Activated T-helper 17 cell treated with anti-CD3 and anti-CD28 coated beads, Interleukin-2, amount 50 U/mL, for 72 hours (primary cell): Measurements from ENCODE around the gene HELZ2. TPM values are rescaled to one million over a fixed set of nuclear protein-coding genes. Genes with fewer than 3 reads are reported as not detected.
"Not testable (repeated sequence)": the region's sequence is repeated elsewhere in the genome, so short reads cannot be mapped to it uniquely, and the experiment has no call there.

Source experiments
- ATAC-seq: fragments of 150-1000 bp; cut with Tn5 transposase; replicated peaks from 2 replicates; pipeline ENCODE4 v1.10.0; 2021; ENCODE audit warnings: mild to moderate bottlenecking, moderate library complexity
- H3K27ac Mint-ChIP-seq: one replicate; pipeline ENCODE4 v1.8.0; 2022; ENCODE audit warnings: mixed read lengths
- H3K27me3 Mint-ChIP-seq: one replicate; pipeline ENCODE4 v1.8.0; 2022; ENCODE audit warnings: mixed read lengths
- H3K36me3 Mint-ChIP-seq: one replicate; pipeline ENCODE4 v1.8.0; 2022; ENCODE audit warnings: low read depth, mild to moderate bottlenecking, mixed read lengths
- H3K4me1 Mint-ChIP-seq: one replicate; pipeline ENCODE4 v1.8.0; 2022; ENCODE audit warnings: mixed read lengths
- H3K4me3 Mint-ChIP-seq: one replicate; pipeline ENCODE4 v1.8.0; 2022; ENCODE audit warnings: mild to moderate bottlenecking, mixed read lengths
- H3K9me3 Mint-ChIP-seq: one replicate; pipeline ENCODE4 v1.8.0; 2022; ENCODE audit warnings: mixed read lengths
- total RNA-seq, 2 donors: library from RNA; stranded (reverse); gene quantifications; one replicate each; pipeline ENCODE4 v1.2.3, GENCODE V29; 2022

HELZ2 gene
- total RNA-seq, 2 donors from 2014 or later = 8.2 to 12.6 TPM

DNA sequence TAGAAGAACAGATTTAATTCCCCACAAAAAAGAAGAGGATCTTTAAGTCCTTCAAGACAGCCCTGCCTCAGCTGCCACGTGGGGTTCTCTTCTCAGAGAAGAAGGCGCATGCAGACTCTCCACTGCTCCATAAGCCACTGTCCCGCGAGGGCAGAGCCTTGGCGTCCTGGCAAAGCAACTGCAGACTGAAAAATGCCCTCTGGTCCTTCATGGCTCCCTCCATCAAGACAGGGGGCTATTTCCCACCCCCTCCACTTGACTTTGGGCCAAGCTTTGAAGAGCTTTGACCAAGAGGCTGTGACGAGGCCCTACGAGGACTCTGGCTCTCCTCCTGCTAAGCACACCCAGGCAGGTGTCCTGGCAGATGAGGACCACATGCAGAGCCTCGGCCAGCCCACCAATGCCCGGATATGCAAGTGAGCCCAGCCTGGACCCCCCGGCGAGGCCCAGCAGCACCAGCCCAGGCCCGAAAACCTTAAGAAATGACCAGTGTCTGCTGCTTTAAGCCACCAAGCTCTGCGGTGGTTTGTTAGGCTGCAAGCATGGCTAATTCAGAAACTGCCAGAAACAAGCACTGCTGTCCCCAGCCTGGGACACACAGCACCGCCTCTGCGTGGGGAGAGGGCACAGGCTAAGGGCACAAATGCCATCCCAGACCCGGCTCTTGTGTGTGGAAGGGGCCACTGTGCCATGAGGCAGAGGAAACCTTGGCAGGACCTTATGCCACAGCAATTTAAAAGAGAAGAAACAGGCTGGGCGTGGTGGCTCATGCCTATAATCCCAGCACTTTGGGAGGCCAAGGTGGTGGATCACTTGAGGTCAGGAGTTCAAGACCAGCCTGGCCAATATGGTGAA lies 36.8 kb upstream of the HELZ2 start:
- no peaks in the 10 kb centered on the region for H3K27me3 Mint-ChIP-seq

DNA sequence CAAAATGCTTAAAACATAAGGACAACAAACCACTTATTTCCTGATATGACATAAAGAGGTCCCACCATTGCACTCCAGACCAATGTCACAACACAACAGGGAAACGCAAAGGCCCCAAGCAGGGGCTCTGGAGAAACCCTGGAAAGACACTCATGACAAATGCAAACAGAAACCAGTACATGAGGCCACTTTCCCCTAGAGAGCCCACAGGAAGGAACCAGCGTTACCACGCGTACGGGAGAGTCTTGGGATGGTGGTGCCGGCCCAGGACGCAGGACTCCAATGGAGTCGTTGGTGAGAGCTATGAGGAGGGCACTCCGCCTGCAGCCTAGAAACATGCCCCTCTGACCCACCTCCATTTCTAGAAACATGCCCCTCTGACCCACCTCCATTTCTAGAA lies 32.6 kb upstream of the HELZ2 start:
- Mint-ChIP-seq H3K4me3 (no peak overlapping the region), H3K9me3 (no peaks in the 10 kb centered on the region), H3K36me3 (peaks cover 35% of the 10 kb centered on the region), H3K4me1 (no peaks in the 10 kb centered on the region), H3K27ac (no peak overlapping the region), H3K27me3 (no peaks in the 10 kb centered on the region)
- no peak for ATAC-seq

More for the DNA sequence above, 36.8 kb upstream of the HELZ2 start:
- no peaks in the 10 kb centered on the region for H3K4me1 Mint-ChIP-seq
- H3K36me3 Mint-ChIP-seq = peaks cover 47% of the 10 kb centered on the region
- H3K4me3 Mint-ChIP-seq = no peak overlapping the region
- H3K9me3 Mint-ChIP-seq = no peaks in the 10 kb centered on the region
- no peak for ATAC-seq
- no peak overlapping the region for H3K27ac Mint-ChIP-seq

DNA sequence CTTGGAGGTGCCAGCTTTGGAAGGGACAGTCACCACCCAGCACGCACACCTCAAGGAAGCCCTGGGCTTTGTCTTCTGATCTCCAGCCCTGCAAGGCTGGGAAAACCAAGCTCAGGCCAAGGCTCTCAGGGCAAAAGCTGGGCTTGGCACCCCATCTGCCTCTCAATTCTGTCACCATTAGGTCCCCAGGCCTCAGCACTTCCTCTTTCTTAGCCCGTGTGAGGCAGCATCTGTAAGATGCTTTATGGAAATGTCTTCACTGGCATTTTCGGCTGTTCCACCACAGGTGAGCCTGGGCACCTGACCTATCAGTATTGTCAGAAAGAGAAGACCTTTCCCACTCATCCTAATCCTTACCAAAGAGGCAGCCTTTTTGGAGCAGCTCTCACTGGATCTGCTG lies 28.3 kb upstream of the HELZ2 start:
- Mint-ChIP-seq H3K4me1 (peaks cover 4% of the 10 kb centered on the region), H3K36me3 (peaks cover 59% of the 10 kb centered on the region), H3K27ac (no peak overlapping the region), H3K4me3 (no peak overlapping the region), H3K9me3 (no peaks in the 10 kb centered on the region), H3K27me3 (no peaks in the 10 kb centered on the region)
- ATAC-seq = no peak

DNA sequence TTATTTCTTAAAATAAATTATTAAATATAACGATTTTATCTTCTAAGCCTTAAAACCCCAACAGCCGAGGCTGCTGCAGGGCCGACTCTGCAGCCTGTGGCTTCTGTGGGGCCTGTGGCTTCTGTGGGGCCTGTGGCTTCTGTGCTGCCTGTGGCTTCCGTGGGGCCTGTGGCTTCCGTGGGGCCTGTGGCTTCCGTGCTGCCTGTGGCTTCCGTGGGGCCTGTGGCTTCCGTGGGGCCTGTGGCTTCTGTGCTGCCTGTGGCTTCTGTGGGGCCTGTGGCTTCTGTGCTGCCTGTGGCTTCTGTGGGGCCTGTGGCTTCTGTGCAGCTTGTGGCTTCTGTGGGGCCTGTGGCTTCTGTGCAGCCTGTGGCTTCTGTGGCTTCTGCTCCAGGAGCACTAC lies 27.6 kb upstream of the HELZ2 start:
- not testable (repeated sequence) for H3K27ac Mint-ChIP-seq, ATAC-seq, H3K4me1 Mint-ChIP-seq, H3K27me3 Mint-ChIP-seq, H3K4me3 Mint-ChIP-seq, H3K9me3 Mint-ChIP-seq
- H3K36me3 Mint-ChIP-seq = peaks cover 65% of the 10 kb centered on the region

DNA sequence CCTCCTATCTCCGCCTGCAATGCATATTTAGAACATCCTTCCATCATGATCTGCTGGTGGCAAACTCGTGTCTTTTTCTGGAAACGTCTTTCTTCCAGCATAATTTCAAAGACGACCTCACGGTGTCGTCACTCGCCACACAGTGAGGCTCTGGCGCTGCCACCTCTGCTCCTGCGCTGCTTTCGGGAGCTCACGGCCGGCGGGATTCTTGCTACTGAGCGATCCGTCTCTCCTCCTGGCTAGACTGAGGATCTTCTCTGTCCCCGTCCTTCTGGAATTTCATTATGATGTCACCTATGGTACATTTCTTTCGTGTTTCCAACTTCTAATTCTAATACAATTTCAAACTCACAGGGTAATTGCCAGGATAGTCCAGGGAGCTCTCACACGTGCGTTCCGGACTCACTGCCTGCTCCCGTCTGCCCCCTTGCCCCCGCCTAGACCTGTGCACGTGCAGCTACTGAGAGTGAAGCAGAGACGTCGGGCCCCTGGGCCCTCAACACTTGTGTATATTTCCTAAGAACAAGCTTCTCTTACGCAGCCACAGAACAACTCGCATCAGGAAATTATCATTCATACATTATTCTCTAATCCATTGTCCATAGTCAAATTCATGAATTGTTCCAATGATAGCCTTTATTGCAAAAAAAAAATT lies 25.5 kb upstream of the HELZ2 start:
- no peak overlapping the region for H3K27ac Mint-ChIP-seq
- ATAC-seq = no peak
- no peak overlapping the region for H3K4me3 Mint-ChIP-seq
- no peaks in the 10 kb centered on the region for H3K9me3 Mint-ChIP-seq
- peaks cover 4% of the 10 kb centered on the region for H3K4me1 Mint-ChIP-seq
- peaks cover 74% of the 10 kb centered on the region for H3K36me3 Mint-ChIP-seq
- no peaks in the 10 kb centered on the region for H3K27me3 Mint-ChIP-seq

DNA sequence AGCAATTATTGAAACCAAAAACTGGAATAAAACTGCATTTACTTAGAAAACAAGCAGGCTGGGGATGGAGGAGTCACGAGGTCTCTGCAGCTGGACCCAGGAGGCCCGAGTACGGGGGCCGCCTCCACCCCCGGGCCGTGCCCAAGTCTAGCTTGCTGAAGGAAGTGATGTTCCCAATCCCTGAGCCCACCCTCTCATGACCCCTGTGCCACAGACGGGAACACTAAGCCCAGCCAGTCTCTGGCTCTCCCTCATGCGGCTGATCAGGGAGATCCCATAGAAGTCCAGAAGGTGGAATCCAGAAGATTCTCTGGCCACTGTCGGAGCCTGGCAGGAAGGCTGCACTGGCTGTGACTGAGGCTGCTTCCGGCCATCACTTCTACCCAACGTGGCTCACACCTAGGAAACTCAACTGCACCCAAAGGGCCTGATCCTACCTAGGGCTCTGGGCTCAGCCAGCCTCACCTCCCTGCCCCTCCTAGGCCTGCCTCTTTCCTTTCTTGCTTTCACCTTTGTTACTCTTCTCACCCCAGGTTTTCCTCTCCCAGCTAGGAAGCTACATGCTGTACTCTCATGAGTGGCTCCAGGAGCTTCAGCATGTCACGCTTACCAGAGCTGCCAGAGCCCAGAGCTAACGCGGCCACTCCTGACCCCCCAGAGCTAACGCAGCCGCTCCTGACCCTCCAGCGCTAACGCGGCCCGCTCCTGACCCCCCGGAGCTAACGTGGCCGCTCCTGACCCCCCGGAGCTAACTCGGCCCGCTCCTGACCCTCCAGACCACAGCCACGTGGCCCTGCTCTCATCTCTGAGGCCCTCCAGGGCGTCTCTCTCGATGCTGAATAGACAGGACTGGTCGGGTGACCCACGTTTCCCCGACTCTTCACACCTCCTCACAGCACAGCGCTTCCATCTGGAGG lies 24.7 kb upstream of the HELZ2 start:
- Mint-ChIP-seq H3K27ac (no peak overlapping the region), H3K4me3 (no peak overlapping the region), H3K27me3 (no peaks in the 10 kb centered on the region), H3K4me1 (peaks cover 4% of the 10 kb centered on the region), H3K9me3 (no peaks in the 10 kb centered on the region), H3K36me3 (peaks cover 76% of the 10 kb centered on the region)
- no peak for ATAC-seq

DNA sequence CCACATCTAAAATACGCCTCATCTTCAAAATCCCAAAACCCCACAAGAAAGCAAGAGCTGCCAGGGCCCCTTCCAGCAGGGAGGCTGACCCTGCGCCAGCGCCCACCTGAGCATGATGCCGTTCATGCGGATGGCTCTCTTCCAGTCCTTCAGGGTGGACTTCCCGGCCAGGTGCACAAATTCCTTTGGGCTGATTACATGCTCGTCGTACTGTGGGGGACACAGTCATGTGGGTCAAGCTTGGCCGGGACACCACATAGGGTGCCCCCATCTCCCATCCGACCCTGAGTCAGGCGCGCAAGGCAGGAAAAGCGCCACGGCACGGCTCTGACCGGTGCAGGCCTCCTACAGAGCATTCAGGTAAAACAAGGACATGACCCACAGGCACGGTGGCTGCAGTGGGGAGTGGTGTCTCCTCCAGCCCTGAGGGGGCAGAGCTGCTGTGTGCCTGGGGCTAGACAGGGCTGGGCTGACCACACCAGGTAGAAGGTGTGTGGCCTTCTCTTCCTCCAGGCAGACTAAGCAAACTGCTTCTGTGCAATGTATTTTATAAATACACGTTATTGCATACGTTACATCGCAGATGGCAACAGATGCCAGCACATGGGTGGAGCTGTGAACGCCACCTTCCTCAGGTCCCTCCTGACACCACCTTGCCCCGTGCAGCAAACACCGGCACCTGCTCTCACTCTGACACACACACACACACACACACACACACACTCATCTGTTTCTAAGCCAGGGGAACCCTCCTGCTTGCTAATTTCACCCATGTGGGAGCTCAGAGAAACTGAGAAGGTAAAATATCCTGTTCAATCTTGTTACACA lies 23.8 kb upstream of the HELZ2 start:
- Mint-ChIP-seq H3K36me3 (peaks cover 76% of the 10 kb centered on the region), H3K27me3 (no peaks in the 10 kb centered on the region), H3K9me3 (no peaks in the 10 kb centered on the region), H3K27ac (no peak overlapping the region), H3K4me1 (peaks cover 4% of the 10 kb centered on the region), H3K4me3 (no peak overlapping the region)
- ATAC-seq = no peak

DNA sequence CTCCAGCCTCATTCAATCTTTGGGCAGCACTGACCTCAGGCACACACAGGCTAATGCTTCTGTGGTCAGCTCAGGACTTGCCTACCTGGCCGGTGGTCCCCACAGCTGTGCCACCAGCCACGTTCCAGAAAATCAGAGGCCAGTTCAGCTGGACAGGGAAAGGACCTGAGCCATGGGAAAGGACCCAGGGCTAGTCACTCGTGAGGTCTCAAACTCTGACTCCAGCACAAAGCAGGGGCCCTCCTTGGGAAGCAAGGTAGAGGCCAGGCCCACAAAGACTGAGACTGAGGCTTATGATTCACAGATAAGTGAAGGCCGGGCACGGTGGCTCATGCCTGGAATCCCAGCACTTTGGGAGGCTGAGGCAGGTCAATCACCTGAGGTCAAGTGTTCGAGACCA lies 22.4 kb upstream of the HELZ2 start:
- Mint-ChIP-seq H3K4me1 (peaks cover 4% of the 10 kb centered on the region), H3K27me3 (no peaks in the 10 kb centered on the region), H3K9me3 (no peaks in the 10 kb centered on the region), H3K4me3 (no peak overlapping the region), H3K36me3 (peaks cover 70% of the 10 kb centered on the region), H3K27ac (no peak overlapping the region)
- no peak for ATAC-seq

DNA sequence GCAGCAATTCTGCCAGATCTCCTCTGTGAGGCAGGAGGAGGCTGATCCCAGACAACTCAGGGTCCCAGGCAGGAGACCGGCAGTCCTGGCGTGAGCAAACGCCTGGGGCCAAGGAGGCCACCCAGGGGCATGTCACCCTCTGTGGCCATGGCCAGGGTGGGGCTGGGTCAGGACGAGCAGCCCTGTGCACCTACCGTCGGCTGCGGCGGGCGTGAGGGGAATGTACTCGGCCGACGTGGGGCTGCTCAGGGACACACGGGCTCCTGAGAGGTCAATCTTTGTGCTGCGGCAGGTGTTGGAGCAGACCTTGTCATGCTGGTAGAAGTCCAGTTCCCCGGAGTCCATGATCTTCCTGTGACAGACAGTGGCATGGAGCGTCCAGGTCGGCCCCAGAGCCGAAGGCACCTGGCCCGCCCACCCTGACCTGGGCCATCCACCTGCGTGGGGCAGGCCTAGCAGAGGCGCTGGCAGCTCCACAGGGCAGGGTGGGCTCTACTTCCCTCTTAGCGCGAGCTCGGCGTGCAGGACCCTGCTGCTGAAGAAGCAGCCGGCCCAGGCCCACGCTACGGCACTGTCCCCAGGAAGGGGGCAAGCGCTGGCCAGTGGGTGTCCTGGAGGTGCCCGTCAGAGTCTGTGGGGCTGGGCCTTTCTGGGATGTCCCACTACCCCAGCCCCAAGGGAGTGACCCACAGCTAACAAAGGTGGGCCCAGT lies 21.5 kb upstream of the HELZ2 start:
- H3K27me3 Mint-ChIP-seq = no peaks in the 10 kb centered on the region
- H3K27ac Mint-ChIP-seq = no peak overlapping the region
- no peak for ATAC-seq
- no peaks in the 10 kb centered on the region for H3K9me3 Mint-ChIP-seq
- H3K4me3 Mint-ChIP-seq = no peak overlapping the region
- peaks cover 4% of the 10 kb centered on the region for H3K4me1 Mint-ChIP-seq
- H3K36me3 Mint-ChIP-seq = peaks cover 74% of the 10 kb centered on the region

DNA sequence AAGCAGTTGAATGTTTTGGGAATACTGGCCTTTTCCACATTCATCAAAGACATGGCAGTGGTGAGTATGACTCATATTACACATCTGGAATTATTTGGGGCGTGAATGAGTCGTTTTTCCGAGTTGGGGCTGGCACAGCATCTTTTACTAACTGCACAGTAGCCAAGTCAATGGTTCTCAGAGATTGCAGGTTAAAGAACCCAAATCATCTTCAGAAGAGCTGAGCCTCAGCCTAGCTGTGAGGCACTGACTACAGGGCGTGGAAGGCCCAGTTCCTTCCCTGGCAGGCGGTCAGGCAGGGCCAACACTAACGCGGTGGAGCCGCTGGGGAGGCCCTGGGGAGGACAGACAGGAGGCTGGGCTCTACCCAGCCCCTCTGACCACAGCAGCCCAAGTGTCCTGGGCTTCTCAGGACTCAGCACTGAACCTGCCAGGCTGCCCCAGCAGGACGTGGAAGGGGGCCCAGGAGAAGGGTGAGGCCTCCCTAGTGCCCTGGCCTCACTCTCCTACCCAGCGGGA lies 20.1 kb upstream of the HELZ2 start:
- no peaks in the 10 kb centered on the region for H3K4me1 Mint-ChIP-seq
- no peak overlapping the region for H3K4me3 Mint-ChIP-seq
- H3K36me3 Mint-ChIP-seq = peaks cover 80% of the 10 kb centered on the region
- H3K27ac Mint-ChIP-seq = no peak overlapping the region
- H3K9me3 Mint-ChIP-seq = no peaks in the 10 kb centered on the region
- H3K27me3 Mint-ChIP-seq = no peaks in the 10 kb centered on the region
- no peak for ATAC-seq

DNA sequence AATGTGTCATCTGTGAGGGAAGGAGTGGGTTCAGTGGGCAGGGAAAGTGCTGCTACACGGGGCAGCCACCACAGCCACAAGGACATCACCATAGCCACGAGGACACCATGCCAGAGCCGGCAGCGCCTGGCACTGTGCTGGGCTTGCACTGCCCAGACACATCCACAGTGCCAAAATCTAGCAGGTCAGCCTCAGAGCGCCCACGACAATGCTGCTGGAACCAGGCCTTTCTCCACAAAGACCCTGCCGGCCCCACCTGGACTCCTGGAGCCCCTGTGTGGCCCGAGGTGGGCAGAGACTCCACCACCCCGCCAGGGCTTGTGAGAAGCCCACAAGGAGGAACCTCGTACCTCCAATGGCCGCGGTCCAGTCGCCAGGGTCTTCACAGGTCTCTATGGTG lies 18.6 kb upstream of the HELZ2 start:
- no peak overlapping the region for H3K27ac Mint-ChIP-seq
- no peak overlapping the region for H3K4me3 Mint-ChIP-seq
- H3K36me3 Mint-ChIP-seq = peaks cover 74% of the 10 kb centered on the region
- no peak for ATAC-seq
- H3K27me3 Mint-ChIP-seq = no peaks in the 10 kb centered on the region
- peaks cover 3% of the 10 kb centered on the region for H3K4me1 Mint-ChIP-seq
- no peaks in the 10 kb centered on the region for H3K9me3 Mint-ChIP-seq

DNA sequence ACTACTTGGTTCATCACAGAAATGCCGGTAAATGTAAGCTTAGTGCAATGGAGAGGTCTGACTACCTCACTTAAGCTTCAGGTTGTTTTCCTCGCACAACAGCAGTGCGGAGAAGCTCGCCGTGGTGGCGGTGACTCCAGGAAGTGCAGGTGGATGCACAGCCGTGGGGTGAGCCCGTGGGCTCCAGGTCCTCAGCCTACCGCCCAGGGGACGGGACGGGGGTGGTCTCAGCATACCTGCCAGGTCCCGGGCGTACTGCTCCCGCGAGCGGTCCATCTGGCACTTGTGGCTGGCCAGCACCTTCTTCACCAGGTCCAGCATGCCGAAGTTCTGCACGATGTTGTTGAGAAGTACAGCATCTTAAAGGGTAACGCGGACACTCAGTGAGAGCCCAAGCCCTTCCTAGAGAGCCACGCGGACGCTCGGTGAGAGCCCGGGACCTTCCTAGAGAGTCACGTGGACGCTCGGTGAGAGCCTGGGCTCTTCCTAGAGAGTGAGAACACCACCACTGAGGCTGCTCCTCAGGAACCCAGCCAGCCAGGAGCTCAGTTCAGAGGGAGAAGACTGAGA lies 17.8 kb upstream of the HELZ2 start:
- no peaks in the 10 kb centered on the region for H3K27me3 Mint-ChIP-seq
- ATAC-seq = no peak
- no peak overlapping the region for H3K27ac Mint-ChIP-seq
- no peaks in the 10 kb centered on the region for H3K9me3 Mint-ChIP-seq
- H3K4me1 Mint-ChIP-seq = peaks cover 3% of the 10 kb centered on the region
- H3K36me3 Mint-ChIP-seq = peaks cover 66% of the 10 kb centered on the region
- H3K4me3 Mint-ChIP-seq = no peak overlapping the region

DNA sequence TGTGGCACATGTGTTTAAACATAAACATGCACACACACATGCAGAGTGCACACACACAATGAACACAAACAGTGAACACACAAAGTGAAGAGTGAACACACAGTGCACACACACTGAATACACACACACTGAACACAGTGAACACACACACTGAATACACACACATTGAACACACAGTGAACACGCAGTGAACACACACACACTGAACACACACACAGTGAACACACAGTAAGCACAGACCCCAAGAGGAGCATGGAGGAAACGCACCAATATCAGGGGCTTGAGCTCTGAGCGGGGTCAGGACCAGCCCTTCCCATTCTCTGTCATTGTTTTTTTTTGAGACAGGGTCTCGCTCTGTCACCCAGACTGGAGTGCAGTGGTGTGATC lies 17.1 kb upstream of the HELZ2 start:
- Mint-ChIP-seq H3K27ac (no peak overlapping the region), H3K36me3 (peaks cover 61% of the 10 kb centered on the region), H3K27me3 (no peaks in the 10 kb centered on the region), H3K4me1 (peaks cover 3% of the 10 kb centered on the region), H3K4me3 (no peak overlapping the region), H3K9me3 (no peaks in the 10 kb centered on the region)
- no peak for ATAC-seq
